ENCODE data around the gene CLN6. TPM values are rescaled to one million over a fixed set of nuclear protein-coding genes. Genes with fewer than 3 reads are reported as not detected.
"Not testable (repeated sequence)": the region's sequence is repeated elsewhere in the genome, so short reads cannot be mapped to it uniquely, and the experiment has no call there.

Gene CLN6
- polyA plus RNA-seq, 3 donors = 36.5 to 42.9 (median 39.2) TPM

DNA sequence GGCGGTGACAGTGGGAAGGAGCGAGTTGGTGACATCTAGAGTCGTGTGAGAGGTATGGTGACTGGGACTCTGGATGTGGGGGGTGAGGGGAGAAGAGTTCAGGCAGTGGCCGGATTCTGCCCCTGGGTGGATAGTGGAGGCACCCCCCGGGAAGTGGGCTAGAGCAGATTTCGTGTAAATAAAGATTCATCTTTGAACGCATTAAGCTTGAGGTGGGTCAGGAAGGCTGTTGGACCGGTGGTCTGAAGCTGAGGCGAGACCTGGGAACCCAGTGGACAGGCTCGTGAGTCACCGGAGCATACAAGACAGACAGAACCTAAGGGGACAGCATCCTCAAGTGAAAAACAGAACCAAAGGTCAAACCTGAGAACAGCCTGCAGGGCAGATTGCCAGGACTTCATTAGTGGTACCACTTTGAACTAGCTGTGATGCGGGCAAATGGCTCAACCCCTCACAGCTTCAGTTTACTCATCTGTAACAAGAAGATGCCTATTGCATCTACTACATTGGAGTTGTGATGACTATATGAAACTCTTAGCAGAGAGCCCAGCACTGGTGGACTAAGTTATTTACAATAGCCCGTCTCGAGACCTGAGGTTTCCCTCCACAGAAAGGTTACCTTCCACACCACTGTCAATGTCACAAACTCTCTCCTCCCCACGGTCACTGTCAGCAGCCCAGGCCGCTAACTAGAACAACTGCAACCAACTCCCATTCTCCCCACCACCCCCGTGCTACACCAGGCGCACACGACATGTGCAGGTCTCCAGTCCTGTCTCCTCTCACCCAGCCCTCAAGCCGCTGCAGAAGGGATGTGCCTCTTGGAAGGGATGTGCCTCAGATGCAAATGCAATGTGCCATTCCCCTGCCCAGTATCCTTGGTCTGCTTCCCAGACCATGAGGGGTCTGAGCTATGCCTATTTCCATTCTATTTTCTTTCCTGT, 901 bp upstream of the CLN6 start:
- no peak for DNase-seq (ENCODE audit: extremely low read depth in 1 of 11, low read depth in 9 of 11, low spot score in 4 of 11)

DNA sequence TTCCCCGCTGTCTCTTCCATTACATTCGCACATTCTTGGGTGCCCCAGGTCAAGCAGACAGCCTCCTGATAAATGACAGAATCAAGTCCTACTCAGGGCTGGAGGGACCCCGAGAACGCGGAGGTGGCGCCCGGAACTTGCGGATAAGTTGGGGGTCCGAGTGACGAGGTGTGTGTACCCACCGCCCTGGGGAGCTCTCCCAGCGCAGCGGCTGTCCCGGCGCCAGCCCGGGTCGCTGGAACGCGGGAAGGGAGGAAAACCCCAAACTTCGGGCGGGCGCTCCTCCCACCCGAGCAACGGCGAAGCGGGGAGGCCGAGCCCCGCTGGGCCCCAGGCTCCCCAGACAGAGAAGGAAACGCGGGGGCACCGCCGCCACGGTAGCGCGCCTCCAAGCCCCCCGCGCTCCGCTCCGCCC, 550 bp downstream of the CLN6 start:
- DNase-seq (ENCODE audit: extremely low read depth in 1 of 11, low read depth in 9 of 11, low spot score in 4 of 11) = no peak

DNA sequence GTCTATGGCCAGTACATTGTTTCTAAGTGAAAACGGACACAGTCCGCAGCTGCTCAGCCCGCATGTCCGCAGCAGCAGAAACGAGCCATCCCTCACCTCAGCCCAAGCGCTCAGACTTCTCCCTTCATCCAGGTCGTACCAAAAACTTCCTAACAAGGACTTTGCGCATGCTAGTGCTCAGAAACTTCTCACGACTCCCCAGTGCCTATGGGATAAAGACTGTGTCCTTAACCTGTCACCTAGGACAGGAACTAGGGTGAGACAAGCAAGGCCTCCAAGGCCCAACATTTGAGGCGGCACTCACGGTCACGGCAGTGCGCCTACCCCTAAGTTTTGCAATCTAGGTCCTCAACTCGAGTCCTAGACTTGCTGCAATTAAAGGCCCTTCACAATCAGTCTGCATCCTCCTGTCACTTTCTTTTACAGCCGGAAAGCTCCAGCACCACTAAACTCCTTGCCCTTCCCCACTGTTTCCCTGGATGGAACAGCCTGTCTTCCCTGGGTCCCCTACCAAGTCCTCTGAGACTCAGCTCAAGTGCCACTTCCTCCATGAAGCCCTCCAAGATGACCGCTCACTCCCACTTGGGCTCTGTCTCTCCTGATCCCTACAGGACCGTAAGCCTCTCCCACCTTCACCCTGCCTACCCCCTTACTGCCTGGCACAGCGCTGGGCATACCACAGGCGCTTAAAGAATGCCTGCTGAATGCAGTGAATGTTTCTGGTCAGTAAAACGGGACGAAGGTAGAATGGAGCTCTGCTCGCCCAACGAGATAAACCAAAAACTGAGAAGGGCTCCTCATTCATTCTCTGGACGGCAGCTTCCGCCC, 1.2 kb downstream of the CLN6 start:
- no peak for DNase-seq (ENCODE audit: extremely low read depth in 1 of 11, low read depth in 9 of 11, low spot score in 4 of 11)

DNA sequence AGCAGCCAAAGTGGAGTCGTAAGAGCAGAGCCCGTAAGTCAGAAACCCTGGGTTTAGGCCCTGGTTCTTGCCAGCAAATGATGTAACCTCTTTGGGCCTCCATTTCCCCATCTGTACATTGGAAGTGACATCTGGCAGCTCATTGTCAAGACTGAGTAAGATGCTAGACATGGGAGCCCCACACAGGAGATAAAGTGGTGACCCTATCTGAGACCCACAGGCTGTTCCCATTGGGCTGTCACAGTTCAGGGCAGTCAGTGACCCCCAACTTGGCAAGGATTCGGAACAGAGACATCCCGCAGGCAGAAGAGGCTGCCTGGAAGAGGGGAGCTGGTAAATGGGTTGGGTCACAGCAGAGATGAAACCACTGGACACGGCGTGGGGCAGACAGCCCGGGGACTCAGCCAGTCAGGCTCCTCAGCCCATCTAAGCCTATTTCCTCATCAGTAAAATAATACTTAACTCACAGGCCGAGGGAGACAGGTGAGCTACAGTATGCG, 1.8 kb downstream of the CLN6 start:
- no peak for DNase-seq (ENCODE audit: extremely low read depth in 1 of 11, low read depth in 9 of 11, low spot score in 4 of 11)

DNA sequence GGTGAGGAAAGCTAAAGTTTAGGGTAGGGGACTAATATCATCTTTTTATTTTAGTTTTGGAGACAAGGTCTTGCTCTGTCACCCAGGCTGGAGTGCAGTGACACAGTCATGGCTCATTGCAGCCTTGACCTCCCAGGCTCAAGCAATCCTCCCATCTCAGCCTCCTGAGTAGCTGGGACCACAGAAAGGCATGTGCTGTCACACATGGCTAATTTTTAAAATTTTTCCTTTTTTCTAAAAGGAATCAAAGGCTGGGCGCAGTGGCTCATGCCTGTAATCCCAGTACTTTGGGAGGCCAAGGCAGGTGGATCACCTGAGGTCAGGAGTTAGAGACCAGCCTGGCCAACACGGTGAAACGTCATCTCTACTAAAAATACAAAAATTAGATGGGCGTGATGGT, 4.1 kb downstream of the CLN6 start:
- not testable (repeated sequence) for DNase-seq (ENCODE audit: extremely low read depth in 1 of 11, low read depth in 9 of 11, low spot score in 4 of 11)

DNA sequence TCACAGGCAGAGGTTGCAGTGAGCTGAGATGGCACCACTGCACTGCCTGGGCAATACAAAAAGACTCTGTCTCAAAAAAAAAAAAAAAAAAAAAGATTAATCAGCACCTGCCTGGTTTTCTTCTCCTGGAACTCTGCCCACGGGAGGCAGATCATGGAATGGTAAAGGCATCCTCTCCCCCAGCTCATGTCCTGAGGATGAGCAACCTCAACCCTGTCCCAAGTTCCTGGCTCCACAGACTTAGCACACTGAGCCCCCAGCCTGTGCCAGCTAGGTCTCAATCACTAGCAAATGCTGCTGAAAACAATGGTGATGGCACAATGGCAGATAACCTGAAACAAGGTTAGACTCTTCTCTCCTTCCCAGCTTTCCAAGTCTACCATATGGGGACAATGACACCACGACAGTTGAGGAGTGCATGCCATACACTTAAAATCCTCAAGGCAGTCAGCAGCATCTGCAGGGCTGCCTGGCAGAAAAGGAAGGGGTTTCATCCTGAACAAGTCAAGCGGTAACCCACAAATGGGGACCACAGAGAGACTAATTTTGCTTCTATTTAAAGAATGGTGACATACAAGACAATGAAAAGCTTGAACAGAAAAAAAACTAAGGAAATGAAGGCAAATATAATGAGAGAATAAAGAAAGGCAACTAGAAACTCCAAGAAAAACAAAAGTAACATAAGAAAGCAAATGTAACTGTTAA, 4.8 kb downstream of the CLN6 start:
- no peak for DNase-seq (ENCODE audit: extremely low read depth in 1 of 11, low read depth in 9 of 11, low spot score in 4 of 11)

DNA sequence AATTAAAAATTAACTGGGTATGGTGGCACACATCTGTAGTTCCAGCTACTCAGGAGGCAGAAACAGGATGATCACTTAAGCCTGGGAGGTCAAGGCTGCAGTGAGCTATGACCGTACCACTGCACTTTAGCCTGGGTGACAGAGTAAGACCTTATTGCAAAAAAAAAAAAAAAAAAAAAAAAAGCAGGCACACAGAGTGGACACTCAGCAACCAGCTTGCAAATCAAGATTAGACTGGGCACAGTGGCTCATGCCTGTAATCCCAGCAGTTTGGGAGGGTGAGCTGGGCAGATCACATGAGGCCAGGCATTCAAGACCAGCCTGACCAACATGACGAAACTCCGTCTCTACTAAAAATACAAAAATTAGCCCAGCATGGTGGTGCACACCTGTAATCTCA, 5.4 kb downstream of the CLN6 start:
- DNase-seq (ENCODE audit: extremely low read depth in 1 of 11, low read depth in 9 of 11, low spot score in 4 of 11) = no peak

DNA sequence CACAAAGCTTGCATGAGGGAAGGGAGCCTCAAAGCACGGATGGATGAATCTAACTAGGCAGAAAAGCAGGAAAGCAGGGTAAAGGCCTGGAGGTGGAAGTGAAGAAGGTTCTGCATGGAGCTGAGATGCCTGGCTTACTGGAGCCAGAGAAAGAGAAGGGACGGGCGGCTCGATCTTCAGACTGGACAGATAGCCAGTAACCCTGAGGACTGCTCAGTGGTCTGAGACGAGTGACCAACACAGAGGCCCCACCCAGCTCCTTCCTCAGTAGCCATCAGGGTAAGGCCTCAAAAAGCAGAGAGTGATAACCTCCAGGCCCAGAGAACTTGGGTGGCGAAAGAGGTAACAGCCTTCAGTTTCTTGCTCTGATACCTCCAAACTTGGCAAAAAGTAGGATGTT, 6.4 kb downstream of the CLN6 start:
- no peak for DNase-seq (ENCODE audit: extremely low read depth in 1 of 11, low read depth in 9 of 11, low spot score in 4 of 11)

DNA sequence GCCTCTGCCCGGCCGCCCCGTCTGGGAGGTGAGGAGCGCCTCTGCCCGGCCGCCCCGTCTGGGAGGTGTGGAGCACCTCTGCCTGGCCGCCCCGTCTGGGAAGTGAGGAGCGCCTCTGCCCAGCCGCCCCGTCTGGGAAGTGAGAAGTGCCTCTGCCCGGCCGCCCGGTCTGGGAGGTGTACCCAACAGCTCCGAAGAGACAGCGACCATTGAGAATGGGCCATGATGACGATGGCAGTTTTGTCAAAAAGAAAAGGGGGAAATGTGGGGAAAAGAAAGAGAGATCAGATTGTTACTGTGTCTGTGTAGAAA, 7.1 kb downstream of the CLN6 start:
- not testable (repeated sequence) for DNase-seq (ENCODE audit: extremely low read depth in 1 of 11, low read depth in 9 of 11, low spot score in 4 of 11)

DNA sequence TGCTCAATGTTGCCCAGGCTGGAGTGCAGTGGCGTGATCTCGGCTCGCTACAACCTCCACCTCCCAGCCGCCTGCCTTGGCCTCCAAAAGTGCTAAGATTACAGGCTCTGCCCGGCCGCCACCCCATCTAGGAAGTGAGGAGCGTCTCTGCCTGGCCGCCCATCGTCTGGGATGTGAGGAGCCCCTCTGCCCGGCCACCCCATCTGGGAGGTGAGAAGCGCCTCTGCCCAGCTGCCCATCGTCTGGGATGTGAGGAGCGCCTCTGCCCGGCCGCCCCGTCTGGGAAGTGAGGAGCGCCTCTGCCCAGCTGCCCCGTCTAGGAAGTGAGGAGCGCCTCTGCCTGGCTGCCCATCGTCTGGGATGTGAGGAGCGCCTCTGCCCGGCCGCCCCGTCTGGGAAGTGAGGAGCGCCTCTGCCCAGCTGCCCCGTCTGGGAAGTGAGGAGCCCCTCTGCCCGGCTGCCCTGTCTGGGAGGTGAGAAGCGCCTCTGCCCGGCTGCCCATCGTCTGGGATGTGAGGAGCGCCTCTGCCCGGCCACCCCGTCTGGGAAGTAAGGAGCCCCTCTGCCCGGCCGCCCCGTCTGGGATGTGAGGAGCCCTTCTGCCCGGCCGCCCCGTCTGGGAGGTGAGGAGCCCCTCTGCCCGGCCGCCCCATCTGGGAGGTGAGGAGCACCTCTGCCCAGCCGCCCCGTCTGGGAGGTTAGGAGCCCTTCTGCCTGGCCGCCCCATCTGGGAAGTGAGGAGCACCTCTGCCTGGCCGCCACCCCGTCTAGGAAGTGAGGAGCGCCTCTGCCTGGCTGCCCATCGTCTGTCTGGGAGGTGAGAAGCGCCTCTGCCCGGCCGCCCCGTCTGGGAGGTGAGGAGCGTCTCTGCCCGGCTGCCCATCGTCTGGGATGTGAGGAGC, 7.7 kb downstream of the CLN6 start:
- not testable (repeated sequence) for DNase-seq (ENCODE audit: extremely low read depth in 1 of 11, low read depth in 9 of 11, low spot score in 4 of 11)

DNA sequence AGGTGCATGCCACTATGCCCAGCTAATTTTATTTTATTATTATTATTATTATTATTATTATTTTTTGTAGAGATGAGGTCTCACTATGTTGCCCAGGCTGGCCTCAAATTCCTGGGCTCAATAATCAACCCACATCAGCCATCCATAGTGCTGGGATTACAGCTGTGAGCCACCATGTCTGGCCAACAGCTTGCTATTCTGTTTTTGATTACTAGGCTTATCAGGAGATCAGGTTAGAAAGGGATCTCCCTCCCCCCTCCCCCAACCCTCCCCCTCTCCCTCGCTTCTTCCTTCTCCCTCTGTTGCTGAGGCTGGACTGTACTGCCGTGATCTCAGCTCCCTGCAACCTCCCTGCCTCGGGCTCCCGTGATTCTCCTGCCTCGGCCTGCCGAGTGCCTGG, 8.6 kb downstream of the CLN6 start:
- no peak for DNase-seq (ENCODE audit: extremely low read depth in 1 of 11, low read depth in 9 of 11, low spot score in 4 of 11)

DNA sequence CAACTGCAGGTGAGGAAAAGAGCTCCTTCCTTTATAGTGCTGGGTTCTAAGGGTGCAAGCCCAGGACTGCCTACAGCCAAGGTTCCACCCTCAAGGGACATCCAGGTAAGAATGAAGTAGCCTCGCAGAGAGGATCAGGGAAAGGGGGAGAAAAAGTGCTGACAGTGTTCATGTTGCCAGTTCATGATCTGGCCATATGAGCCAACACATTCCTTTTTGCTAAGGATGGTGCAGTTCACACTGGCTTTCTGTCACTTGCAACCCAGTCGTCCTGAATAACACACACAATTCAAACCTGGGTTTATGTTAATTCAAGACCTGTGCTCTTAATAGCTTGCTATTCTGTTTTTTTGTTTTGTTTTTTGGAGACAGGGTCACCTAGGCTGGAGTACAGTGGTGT, 9.0 kb downstream of the CLN6 start:
- DNase-seq (ENCODE audit: extremely low read depth in 1 of 11, low read depth in 9 of 11, low spot score in 4 of 11) = no peak

DNA sequence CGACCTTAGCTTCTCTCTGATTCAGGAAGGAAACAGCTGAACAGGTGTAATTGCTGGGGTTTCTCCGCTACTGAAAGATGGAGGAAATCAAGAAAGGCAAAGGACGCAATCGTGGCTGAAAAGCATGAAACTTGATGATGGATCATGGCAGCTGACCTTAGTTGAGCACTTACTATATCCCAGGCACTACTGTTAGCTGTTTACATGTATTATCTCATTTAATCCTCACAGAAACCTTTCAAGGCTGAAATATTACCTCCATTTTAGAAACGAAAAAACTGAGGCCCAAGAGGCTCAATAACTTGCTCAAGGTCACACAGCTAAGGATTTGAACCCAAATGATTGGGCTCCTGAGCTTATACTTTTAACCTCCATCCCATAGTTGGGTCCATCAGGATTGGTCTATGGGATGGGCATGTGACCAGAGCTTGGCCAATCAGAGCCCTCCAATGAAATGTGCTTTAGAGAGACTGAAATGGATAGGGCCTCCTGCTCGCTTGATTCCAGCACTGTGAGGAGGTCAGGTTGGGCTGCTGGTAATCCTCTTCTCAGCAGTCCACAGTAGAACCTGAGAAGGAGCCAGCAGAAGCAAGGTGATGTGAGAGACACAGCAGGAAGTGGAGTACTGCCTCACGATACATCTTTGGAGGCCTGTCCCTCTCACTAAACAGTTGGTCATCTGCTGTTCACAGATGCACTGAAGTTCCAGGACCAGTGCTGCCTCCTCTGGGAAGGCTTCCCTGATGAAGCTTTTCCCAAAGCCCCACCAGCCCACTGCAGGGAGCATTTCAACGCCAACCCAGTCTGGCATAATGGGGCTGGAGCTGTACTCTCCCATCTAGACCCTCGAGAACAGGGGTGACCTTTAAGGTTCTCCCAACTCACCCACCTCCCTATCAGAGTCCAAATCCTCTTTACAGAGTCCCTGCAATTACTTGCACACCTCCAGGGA, 10.4 kb downstream of the CLN6 start:
- no peak for DNase-seq (ENCODE audit: extremely low read depth in 1 of 11, low read depth in 9 of 11, low spot score in 4 of 11)

DNA sequence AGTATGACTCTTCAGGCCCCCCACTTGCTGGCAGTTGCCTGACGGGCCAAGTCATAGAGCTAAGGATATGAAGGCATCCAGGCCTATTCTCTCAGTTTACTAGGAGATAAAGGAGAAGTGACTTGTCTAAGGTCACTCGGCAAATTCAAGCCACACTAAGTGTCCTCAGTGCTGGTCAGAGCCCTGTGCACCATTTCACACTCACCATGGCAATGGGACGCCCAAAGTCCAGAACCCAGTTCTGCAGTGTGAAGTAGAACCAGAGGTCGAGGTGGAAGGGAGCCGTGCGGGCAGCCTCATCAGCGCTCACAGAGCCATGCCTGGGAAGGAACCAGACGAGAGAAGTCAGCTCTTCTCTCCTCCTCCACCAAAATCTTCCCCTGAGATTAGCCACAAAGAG, 11.2 kb downstream of the CLN6 start:
- no peak for DNase-seq (ENCODE audit: extremely low read depth in 1 of 11, low read depth in 9 of 11, low spot score in 4 of 11)

DNA sequence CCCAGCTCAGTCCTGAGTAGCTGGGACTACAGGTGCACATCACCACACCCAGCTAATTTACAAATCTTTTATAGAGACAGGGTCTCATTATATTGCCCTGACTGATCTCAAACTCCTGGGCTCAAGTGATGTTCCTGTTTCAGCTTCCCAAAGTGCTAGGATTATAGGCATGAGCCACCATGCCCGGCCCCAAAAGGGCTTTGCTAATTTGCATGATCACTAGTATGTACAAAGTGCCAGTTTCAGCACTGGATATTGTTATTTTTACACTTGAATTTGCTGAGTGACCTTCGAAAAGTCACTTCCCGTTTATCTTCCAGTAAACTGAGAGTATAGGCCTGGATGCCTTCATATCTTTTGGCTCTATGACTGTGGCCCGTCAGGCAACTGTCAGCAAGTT, 12.2 kb downstream of the CLN6 start:
- DNase-seq (ENCODE audit: extremely low read depth in 1 of 11, low read depth in 9 of 11, low spot score in 4 of 11) = no peak

DNA sequence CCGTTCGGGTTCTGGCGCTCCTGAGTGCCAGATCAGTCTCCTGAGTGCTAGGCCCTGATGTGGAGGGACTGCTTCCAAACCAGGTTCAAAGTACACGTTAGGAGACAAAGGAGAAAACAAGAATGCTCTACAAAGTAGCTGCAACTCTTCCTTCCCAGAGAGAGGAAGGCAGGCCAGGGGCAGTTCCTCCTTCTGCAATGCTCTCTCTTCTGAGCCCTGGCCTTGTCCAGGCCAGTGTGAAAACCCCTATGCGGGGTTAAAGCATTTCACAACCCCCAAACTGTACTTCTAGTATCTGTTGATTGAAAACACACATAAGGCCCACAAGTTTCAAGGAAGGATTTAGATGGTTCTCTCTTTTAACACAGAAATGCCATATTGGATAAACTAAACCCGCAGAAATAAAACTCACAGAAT, 14.7 kb downstream of the CLN6 start:
- DNase-seq (ENCODE audit: extremely low read depth in 1 of 11, low read depth in 9 of 11, low spot score in 4 of 11) = no peak

DNA sequence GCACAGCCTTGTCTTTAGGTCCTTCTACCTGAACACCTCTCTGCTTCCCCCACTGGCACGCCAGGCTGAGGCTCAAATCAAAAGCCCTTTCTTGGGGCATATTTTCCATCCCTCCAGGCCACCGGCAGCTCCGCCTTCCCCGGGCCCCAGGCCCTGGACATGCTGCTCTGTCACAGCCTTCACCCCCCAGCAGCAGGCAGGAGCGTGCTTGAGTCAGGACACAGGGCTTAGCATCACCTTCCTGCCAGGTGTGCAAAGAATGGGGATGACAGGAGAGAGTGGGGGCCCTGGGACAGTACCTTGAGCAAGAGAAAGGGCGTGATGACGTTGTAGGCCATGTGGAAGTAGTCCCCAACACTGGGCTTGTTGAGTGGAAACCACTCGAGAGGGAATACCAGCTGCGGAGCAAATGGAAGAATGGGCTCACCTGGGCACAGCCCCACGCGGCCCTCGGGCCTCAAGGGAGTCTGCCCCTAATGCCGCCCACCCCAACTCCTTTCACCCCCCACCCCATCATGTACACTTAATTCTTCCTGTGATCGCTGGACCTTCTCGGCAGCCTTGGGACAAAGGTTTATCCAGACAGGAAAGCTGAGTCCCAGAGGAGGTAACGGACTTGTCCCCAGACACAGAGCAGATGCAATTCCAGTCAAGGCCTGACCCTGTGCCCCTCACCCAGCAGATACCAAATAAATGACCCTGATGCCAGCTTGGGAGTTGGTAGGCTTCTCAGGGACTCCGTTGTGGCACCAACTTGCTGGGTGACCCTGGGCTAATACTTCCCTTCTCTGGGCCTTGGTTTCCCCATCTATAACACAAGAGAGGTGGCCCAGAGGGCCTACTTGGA, 15.3 kb downstream of the CLN6 start:
- DNase-seq (ENCODE audit: extremely low read depth in 1 of 11, low read depth in 9 of 11, low spot score in 4 of 11) = no peak
